HG03039 (cell line): ENCODE measurements around the gene TMEM17.
A peak's percentile ranks its signal among the peaks of the same experiment; 100 is the strongest.
"Not testable (repeated sequence)": the region's sequence is repeated elsewhere in the genome, so short reads cannot be mapped to it uniquely, and the experiment has no call there.

ENCODE experiments used
- ATAC-seq: cut with Tn5 transposase; IDR thresholded peaks from one replicate; pipeline ENCODE4 v1.9.1; 2021; ENCODE audit warnings: mild to moderate bottlenecking, moderate library complexity; ENCODE audit not compliant: unreplicated experiment

TMEM17 gene

GRCh38 chr2:62505750-62506420 lies at the start of gene TMEM17:
TMEM17 (minus strand) TSS chr2:62506195; CDS start chr2:62506129, 66 bp downstream.
- peak; percentile 82 for ATAC-seq

GRCh38 chr2:62554440-62554839 lies 48.4 kb upstream of the TMEM17 start:
- no peak for ATAC-seq

- ATAC-seq: no peak
Observed at GRCh38 chr2:62550461-62550860, 44.5 kb upstream of the TMEM17 start.

- ATAC-seq: no peak
Observed at GRCh38 chr2:62547854-62548253, 41.9 kb upstream of the TMEM17 start.

- no peak for ATAC-seq
Observed at GRCh38 chr2:62545261-62545660, 39.3 kb upstream of the TMEM17 start.

- ATAC-seq: no peak
Observed at GRCh38 chr2:62540408-62541168, 34.6 kb upstream of the TMEM17 start.

- ATAC-seq: no peak
Observed at GRCh38 chr2:62539606-62540407, 33.8 kb upstream of the TMEM17 start.

GRCh38 chr2:62538756-62539155 lies 32.8 kb upstream of the TMEM17 start:
- ATAC-seq: no peak

- no peak for ATAC-seq
Observed at GRCh38 chr2:62537814-62538213, 31.8 kb upstream of the TMEM17 start.

- no peak for ATAC-seq
Observed at GRCh38 chr2:62536873-62537547, 31.0 kb upstream of the TMEM17 start.

GRCh38 chr2:62535521-62535920 lies 29.5 kb upstream of the TMEM17 start:
- ATAC-seq: not testable (repeated sequence)

- no peak for ATAC-seq
Observed at GRCh38 chr2:62531594-62531993, 25.6 kb upstream of the TMEM17 start.

- no peak for ATAC-seq
Observed at GRCh38 chr2:62529758-62530157, 23.8 kb upstream of the TMEM17 start.

GRCh38 chr2:62527478-62528210 lies 21.6 kb upstream of the TMEM17 start:
- ATAC-seq: no peak

- ATAC-seq: no peak
Observed at GRCh38 chr2:62526531-62527381, 20.8 kb upstream of the TMEM17 start.

GRCh38 chr2:62525549-62526269 lies 19.7 kb upstream of the TMEM17 start:
- ATAC-seq: no peak

GRCh38 chr2:62524293-62524941 lies 18.4 kb upstream of the TMEM17 start:
- no peak for ATAC-seq

GRCh38 chr2:62521061-62521460 lies 15.1 kb upstream of the TMEM17 start:
- not testable (repeated sequence) for ATAC-seq
